ENCODE results near the gene LAMA2. TPM values are rescaled to one million over a fixed set of nuclear protein-coding genes. Genes with fewer than 3 reads are reported as not detected.

Gene LAMA2
- total RNA-seq, 1 donor from 2014 or later: 54.0 TPM

DNA sequence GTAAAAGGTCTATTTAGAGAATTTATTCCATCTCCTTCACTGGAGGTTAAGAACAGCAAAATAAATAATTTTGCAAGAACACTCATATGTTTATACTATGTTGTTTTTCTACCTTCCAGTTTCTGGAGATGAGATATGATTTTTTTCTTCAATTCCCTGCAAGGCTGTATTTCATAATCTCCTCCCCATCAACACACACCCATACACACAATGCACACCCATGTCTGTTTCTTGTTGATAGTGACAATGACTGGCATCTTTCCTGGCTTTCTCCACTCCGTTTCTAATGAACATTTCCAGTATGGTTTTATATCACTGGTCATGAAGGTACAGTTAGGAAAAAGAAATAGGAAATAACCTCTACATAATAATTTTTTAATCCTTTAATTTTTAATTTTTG is 624.9 kb downstream of the LAMA2 start:
- TF ChIP-seq, protein P1, sequence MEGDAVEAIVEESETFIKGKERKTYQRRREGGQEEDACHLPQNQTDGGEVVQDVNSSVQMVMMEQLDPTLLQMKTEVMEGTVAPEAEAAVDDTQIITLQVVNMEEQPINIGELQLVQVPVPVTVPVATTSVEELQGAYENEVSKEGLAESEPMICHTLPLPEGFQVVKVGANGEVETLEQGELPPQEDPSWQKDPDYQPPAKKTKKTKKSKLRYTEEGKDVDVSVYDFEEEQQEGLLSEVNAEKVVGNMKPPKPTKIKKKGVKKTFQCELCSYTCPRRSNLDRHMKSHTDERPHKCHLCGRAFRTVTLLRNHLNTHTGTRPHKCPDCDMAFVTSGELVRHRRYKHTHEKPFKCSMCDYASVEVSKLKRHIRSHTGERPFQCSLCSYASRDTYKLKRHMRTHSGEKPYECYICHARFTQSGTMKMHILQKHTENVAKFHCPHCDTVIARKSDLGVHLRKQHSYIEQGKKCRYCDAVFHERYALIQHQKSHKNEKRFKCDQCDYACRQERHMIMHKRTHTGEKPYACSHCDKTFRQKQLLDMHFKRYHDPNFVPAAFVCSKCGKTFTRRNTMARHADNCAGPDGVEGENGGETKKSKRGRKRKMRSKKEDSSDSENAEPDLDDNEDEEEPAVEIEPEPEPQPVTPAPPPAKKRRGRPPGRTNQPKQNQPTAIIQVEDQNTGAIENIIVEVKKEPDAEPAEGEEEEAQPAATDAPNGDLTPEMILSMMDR (conservative IDR thresholded peaks at IDR 0.05): no peak
- DNase-seq (ENCODE audit: extremely low spot score, unreplicated experiment): no peak
- Mint-ChIP-seq H3K4me3 (no peak overlapping the region), H3K9me3 (peaks cover 5% of the 10 kb centered on the region), H3K4me1 (ENCODE audit: unreplicated experiment) (peaks cover 19% of the 10 kb centered on the region), H3K36me3 (peaks cover 20% of the 10 kb centered on the region), H3K27me3 (no peaks in the 10 kb centered on the region), H3K27ac (peak overlapping the region; percentile 39)

DNA sequence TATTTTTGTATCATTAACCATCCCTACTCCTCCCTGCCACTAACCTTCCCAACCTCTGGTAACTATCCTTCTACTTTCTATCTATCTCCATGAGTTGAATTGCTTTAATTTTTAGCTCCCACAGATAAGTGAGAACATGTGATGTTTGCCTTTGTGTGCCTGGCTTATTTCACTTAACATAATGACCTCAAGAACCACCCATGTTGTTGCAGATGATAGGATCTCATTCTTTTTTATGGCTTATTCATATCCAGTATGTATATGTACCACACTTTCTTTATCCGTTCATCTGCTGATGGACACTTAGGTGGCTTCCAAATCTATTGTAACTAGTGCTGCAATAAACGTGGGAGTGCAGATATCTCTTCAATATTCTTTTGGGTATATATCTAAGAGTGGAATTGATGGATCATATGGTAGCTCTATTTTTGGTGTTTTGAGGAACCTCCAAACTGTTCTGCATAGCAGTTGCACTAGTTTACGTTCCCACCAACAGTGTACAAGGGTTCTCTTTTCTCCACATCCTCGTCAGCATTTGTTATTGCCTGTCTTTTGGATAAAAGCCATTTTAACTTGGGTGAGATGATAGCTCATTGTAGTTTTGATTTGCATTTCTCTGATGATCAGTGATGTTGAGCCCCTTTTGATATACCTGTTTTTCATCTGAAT is 625.7 kb downstream of the LAMA2 start:
- no peak for DNase-seq (ENCODE audit: extremely low spot score, unreplicated experiment)
- TF ChIP-seq, protein P1 (conservative IDR thresholded peaks at IDR 0.05): no peak
- peaks cover 20% of the 10 kb centered on the region for H3K36me3 Mint-ChIP-seq
- no peaks in the 10 kb centered on the region for H3K27me3 Mint-ChIP-seq
- peaks cover 5% of the 10 kb centered on the region for H3K9me3 Mint-ChIP-seq
- peaks cover 26% of the 10 kb centered on the region for H3K4me1 Mint-ChIP-seq (ENCODE audit: unreplicated experiment)
- no peak overlapping the region for H3K27ac Mint-ChIP-seq
- H3K4me3 Mint-ChIP-seq: no peak overlapping the region

DNA sequence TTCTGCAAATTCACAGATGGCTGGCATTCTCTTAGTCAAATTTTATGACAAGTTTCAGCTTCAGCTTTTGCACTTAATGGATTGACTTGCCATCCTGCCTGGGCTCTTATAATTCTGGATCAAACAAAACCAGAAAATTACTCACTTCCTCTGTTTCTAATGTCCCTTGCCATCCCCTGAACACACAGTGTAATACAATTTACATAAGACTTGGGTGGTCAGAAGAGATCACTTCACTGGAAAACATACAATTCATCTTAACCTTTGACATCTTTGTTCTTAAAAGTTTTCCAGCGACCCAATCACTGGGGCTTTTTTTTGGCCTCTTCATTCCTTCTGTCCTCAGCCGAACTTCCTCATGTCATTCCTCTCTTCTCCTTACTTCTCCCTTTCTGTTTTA is 628.0 kb downstream of the LAMA2 start:
- DNase-seq (ENCODE audit: extremely low spot score, unreplicated experiment): no peak
- H3K4me1 Mint-ChIP-seq (ENCODE audit: unreplicated experiment): peaks cover 31% of the 10 kb centered on the region
- H3K27me3 Mint-ChIP-seq: no peaks in the 10 kb centered on the region
- H3K4me3 Mint-ChIP-seq: peak overlapping the region; percentile 42
- H3K36me3 Mint-ChIP-seq: peaks cover 20% of the 10 kb centered on the region
- no peak overlapping the region for H3K27ac Mint-ChIP-seq
- TF ChIP-seq, protein P1 (conservative IDR thresholded peaks at IDR 0.05): no peak
- H3K9me3 Mint-ChIP-seq: peaks cover 5% of the 10 kb centered on the region

DNA sequence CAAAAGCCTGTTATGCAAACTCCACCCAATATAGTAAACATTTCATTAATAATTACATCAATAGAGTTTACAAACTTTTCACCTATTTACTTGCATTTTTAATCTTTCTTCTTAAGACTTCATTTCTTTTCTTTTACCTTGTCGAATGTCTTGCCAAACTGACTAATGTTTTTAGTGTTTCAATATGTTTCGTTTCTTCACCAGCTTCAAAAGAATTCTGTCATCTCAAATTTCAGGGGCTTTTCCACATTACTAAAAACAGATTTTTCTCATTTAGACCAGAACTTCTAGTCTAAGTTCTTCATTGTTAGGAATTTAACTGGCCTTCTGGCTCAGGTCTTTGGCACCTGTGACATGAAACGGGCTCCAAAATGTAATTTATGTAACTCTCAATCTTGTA is 630.5 kb downstream of the LAMA2 start:
- Mint-ChIP-seq H3K4me3 (no peak overlapping the region), H3K9me3 (no peaks in the 10 kb centered on the region), H3K27me3 (no peaks in the 10 kb centered on the region), H3K27ac (no peak overlapping the region), H3K36me3 (peaks cover 18% of the 10 kb centered on the region), H3K4me1 (ENCODE audit: unreplicated experiment) (peaks cover 29% of the 10 kb centered on the region)
- DNase-seq (ENCODE audit: extremely low spot score, unreplicated experiment): no peak
- TF ChIP-seq, protein P1 (conservative IDR thresholded peaks at IDR 0.05): no peak

DNA sequence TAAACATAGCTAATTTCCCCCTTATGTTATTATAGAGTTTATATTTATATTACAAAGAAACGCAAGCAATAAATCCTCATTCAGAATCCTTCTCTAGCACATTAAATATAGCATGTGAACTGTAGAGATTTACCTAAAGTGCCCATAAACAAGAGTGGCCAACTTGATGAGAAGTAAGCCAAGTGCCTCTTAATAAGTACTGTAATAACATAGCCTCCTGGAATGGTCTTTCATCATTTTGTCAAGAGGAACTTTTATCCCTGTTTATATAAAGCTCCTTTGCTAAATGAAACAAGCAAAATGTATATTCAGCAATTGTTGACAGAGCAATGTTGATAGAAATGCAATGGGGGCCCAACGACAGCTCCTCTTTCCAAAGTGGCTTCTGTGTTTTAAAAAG is 632.1 kb downstream of the LAMA2 start:
- Mint-ChIP-seq H3K4me1 (ENCODE audit: unreplicated experiment) (peaks cover 27% of the 10 kb centered on the region), H3K27me3 (no peaks in the 10 kb centered on the region), H3K9me3 (no peaks in the 10 kb centered on the region), H3K4me3 (no peak overlapping the region), H3K36me3 (peaks cover 7% of the 10 kb centered on the region), H3K27ac (no peak overlapping the region)
- DNase-seq (ENCODE audit: extremely low spot score, unreplicated experiment): no peak
- TF ChIP-seq, protein P1 (conservative IDR thresholded peaks at IDR 0.05): no peak

Measured in type B pancreatic cell (in vitro differentiated cells).